ENCODE measurements around the gene TBC1D4.

GRCh38 chr13:75364131-75364713 lies 117.7 kb downstream of the TBC1D4 start:
- TF ChIP-seq CTCF (IDR thresholded peaks at IDR 0.05) = no peak
- TF ChIP-seq POLR2A (IDR thresholded peaks at IDR 0.05) = no peak
